Hepatocyte (in vitro differentiated cells): ENCODE results near the gene SLC12A7. TPM values are rescaled to one million over a fixed set of nuclear protein-coding genes. Genes with fewer than 3 reads are reported as not detected.

Experiments used
- DNase-seq: peaks from one replicate; pipeline ENCODE4 v3.0.0-alpha.2; 2016; ENCODE audit warnings: low spot score
- H2AFZ ChIP-seq: fragments of 200-600 bp; sonication (generic); 2 replicates; pipeline ENCODE4 v1.6.0; 2016; ENCODE audit warnings: antibody characterized with exemption, mild to moderate bottlenecking
- H3K27ac ChIP-seq: fragments of 200-600 bp; sonication (generic); 2 replicates; pipeline ENCODE4 v1.5.1; 2016; ENCODE audit warnings: mild to moderate bottlenecking
- H3K27me3 ChIP-seq: fragments of 200-600 bp; sonication (generic); 2 replicates; pipeline ENCODE4 v1.6.1; 2016
- H3K36me3 ChIP-seq: fragments of 200-600 bp; sonication (generic); replicated peaks from 2 replicates; pipeline ENCODE4 v1.5.1; 2016; ENCODE audit warnings: low read depth; ENCODE audit not compliant: insufficient read depth
- H3K4me1 ChIP-seq: fragments of 200-600 bp; sonication (generic); 2 replicates; pipeline ENCODE4 v1.5.1; 2016; ENCODE audit warnings: mild to moderate bottlenecking, moderate library complexity; ENCODE audit not compliant: insufficient read depth
- H3K4me2 ChIP-seq: fragments of 200-600 bp; sonication (generic); 2 replicates; pipeline ENCODE4 v1.6.0; 2016
- H3K4me3 ChIP-seq: fragments of 200-600 bp; sonication (generic); 2 replicates; pipeline ENCODE4 v1.5.1; 2016; ENCODE audit warnings: mild to moderate bottlenecking
- H3K79me2 ChIP-seq: fragments of 200-600 bp; sonication (generic); 2 replicates; pipeline ENCODE4 v1.6.0; 2017; ENCODE audit warnings: mild to moderate bottlenecking
- H3K9me2 ChIP-seq: fragments of 200-600 bp; sonication (generic); replicated peaks from 2 replicates; pipeline ENCODE4 v1.6.0; 2017; ENCODE audit warnings: mild to moderate bottlenecking; ENCODE audit not compliant: insufficient read depth
- H3K9me3 ChIP-seq: fragments of 200-600 bp; sonication (generic); 2 replicates; pipeline ENCODE4 v1.5.1; 2016; ENCODE audit warnings: low read depth, mild to moderate bottlenecking
- H4K20me1 ChIP-seq: fragments of 200-600 bp; sonication (generic); 2 replicates; pipeline ENCODE4 v1.6.0; 2016; ENCODE audit warnings: mild to moderate bottlenecking; ENCODE audit not compliant: insufficient read depth, poor library complexity, severe bottlenecking
- CTCF ChIP-seq: fragments of 200-600 bp; sonication (generic); IDR thresholded peaks from 2 replicates; pipeline ENCODE4 v1.5.1; 2016; ENCODE audit warnings: antibody characterized with exemption, mild to moderate bottlenecking; ENCODE audit not compliant: poor library complexity
- EZH2 ChIP-seq: fragments of 200-600 bp; sonication (generic); IDR thresholded peaks from 2 replicates; pipeline ENCODE4 v1.6.1; 2016; ENCODE audit warnings: antibody characterized with exemption, mild to moderate bottlenecking, borderline replicate concordance
- EZH2phosphoT487 ChIP-seq: fragments of 200-600 bp; sonication (generic); IDR thresholded peaks from one replicate; pipeline ENCODE4 v1.6.1; 2018; ENCODE audit warnings: antibody characterized with exemption, mild to moderate bottlenecking, low read depth, moderate library complexity; ENCODE audit not compliant: unreplicated experiment, severe bottlenecking
- WGBS: methylation state at CpG from one replicate; pipeline ENCODE4 v1.1.6; 2016; ENCODE audit warnings: low lambda C conversion rate; ENCODE audit errors: missing lambda C conversion rate; 5-methylcytosine and 5-hydroxymethylcytosine counted together
- polyA plus RNA-seq: library from polyadenylated mRNA; unstranded; fragments of >200 nt; fragmentation: Nextera tagmentation; extraction: Ambion mirVana; gene quantifications from 2 replicates; pipeline ENCODE4 v1.2.1, GENCODE V29; 2016
- total RNA-seq: library from RNA; depleted of rRNA; stranded (reverse); fragments of >200 nt; gene quantifications from 2 replicates; pipeline ENCODE4 v1.2.3, GENCODE V29; 2014

Gene SLC12A7
- total and polyA plus RNA-seq, 2 experiments from 2014 or later, result 30.2 to 34.3 TPM

- Histone ChIP-seq H2AFZ (no peak overlapping the region), H4K20me1 (no peaks in the 10 kb centered on the region), H3K4me2 (no peak overlapping the region), H3K4me3 (no peak overlapping the region), H3K9me3 (no peaks in the 10 kb centered on the region), H3K79me2 (no peaks in the 10 kb centered on the region), H3K27ac (no peak overlapping the region), H3K36me3 (no peaks in the 10 kb centered on the region), H3K4me1 (no peaks in the 10 kb centered on the region), H3K9me2 (no peaks in the 10 kb centered on the region), H3K27me3 (no peaks in the 10 kb centered on the region)
- 84% methylated on average over 29 of the region's 29 CpGs for WGBS
- no peak for TF ChIP-seq CTCF
- TF ChIP-seq EZH2phosphoT487, result no peak
- TF ChIP-seq EZH2, result no peak
- DNase-seq, result no peak
Measured at GRCh38 chr5:1050423-1051365, 61.2 kb downstream of the SLC12A7 start.

GRCh38 chr5:1048861-1049838 lies 62.7 kb downstream of the SLC12A7 start:
- H3K4me3 ChIP-seq, result no peak overlapping the region
- no peaks in the 10 kb centered on the region for H3K36me3 ChIP-seq
- no peaks in the 10 kb centered on the region for H3K9me3 ChIP-seq
- H3K79me2 ChIP-seq, result no peaks in the 10 kb centered on the region
- H3K9me2 ChIP-seq, result no peaks in the 10 kb centered on the region
- H3K4me1 ChIP-seq, result no peaks in the 10 kb centered on the region
- DNase-seq, result no peak
- H2AFZ ChIP-seq, result no peak overlapping the region
- H3K27ac ChIP-seq, result no peak overlapping the region
- H3K27me3 ChIP-seq, result no peaks in the 10 kb centered on the region
- WGBS, result 91% methylated on average over 36 of the region's 39 CpGs
- no peaks in the 10 kb centered on the region for H4K20me1 ChIP-seq
- H3K4me2 ChIP-seq, result no peak overlapping the region
- TF ChIP-seq CTCF, result no peak

- Histone ChIP-seq H3K9me3 (no peaks in the 10 kb centered on the region), H3K27me3 (no peaks in the 10 kb centered on the region), H3K4me1 (no peaks in the 10 kb centered on the region), H3K4me3 (no peak overlapping the region), H2AFZ (no peak overlapping the region), H3K36me3 (no peaks in the 10 kb centered on the region), H3K79me2 (no peaks in the 10 kb centered on the region), H4K20me1 (no peaks in the 10 kb centered on the region), H3K4me2 (no peak overlapping the region), H3K9me2 (no peaks in the 10 kb centered on the region), H3K27ac (no peak overlapping the region)
- DNase-seq, result no peak
- no peak for TF ChIP-seq EZH2phosphoT487
- TF ChIP-seq CTCF, result no peak
- TF ChIP-seq EZH2, result no peak
- WGBS, result 92% methylated on average over 7 of the region's 11 CpGs
Measured at GRCh38 chr5:1048162-1048721, 63.6 kb downstream of the SLC12A7 start.
